SK-N-SH treated with all-trans-retinoic acid at 6 μM for 48 hours (cell line): Measurements from ENCODE around the gene UNC13C.

Experiments
- ATAC-seq: fragments of 200-7000 bp; cut with Tn5 transposase; 3 replicates; pipeline ENCODE4 v1.9.1; 2020; ENCODE audit warnings: mild to moderate bottlenecking, moderate library complexity
- BACH2 ChIP-seq: fragments of 250-450 bp; sonication (Bioruptor Pico); IDR thresholded peaks from 2 replicates; pipeline ENCODE4 v1.9.0; 2021; ENCODE audit warnings: mild to moderate bottlenecking, borderline replicate concordance
- CREB5 ChIP-seq: fragments of 250-450 bp; sonication (Bioruptor Pico); IDR thresholded peaks from 2 replicates; pipeline ENCODE4 v1.5.1; 2020; ENCODE audit warnings: low read depth, mild to moderate bottlenecking, moderate library complexity
- CSDC2 ChIP-seq: fragments of 250-450 bp; sonication (Bioruptor Pico); IDR thresholded peaks from 2 replicates; pipeline ENCODE4 v1.5.0; 2020; ENCODE audit warnings: mild to moderate bottlenecking, moderate library complexity
- ESRRG ChIP-seq: fragments of 250-450 bp; sonication (Bioruptor Pico); IDR thresholded peaks from 2 replicates; pipeline ENCODE4 v1.6.1; 2021; ENCODE audit warnings: mild to moderate bottlenecking
- GLIS3 ChIP-seq: fragments of 250-450 bp; sonication (Bioruptor Pico); IDR thresholded peaks from 2 replicates; pipeline ENCODE4 v1.5.0; 2020; ENCODE audit warnings: mild to moderate bottlenecking, moderate library complexity
- ISL1 ChIP-seq: fragments of 250-450 bp; sonication (Bioruptor Pico); IDR thresholded peaks from 2 replicates; pipeline ENCODE4 v2.1.2; 2022; ENCODE audit warnings: mild to moderate bottlenecking, moderate library complexity
- OSR1 ChIP-seq: fragments of 250-450 bp; sonication (Bioruptor Pico); IDR thresholded peaks from 2 replicates; pipeline ENCODE4 v1.8.0; 2022; ENCODE audit warnings: moderate library complexity, mild to moderate bottlenecking, inconsistent platforms
- POU6F1 ChIP-seq: fragments of 250-450 bp; sonication (Bioruptor Pico); IDR thresholded peaks from 2 replicates; pipeline ENCODE4 v1.8.0; 2021; ENCODE audit warnings: low read depth, mild to moderate bottlenecking, moderate library complexity, borderline replicate concordance
- PPARA ChIP-seq: fragments of 250-450 bp; sonication (Bioruptor Pico); IDR thresholded peaks from 2 replicates; pipeline ENCODE4 v1.5.0; 2020; ENCODE audit warnings: mild to moderate bottlenecking, borderline replicate concordance
- RARB ChIP-seq: fragments of 250-450 bp; sonication (Bioruptor Pico); IDR thresholded peaks from 2 replicates; pipeline ENCODE4 v1.8.0; 2021; ENCODE audit warnings: mild to moderate bottlenecking, moderate library complexity
- SNAI2 ChIP-seq: fragments of 250-450 bp; sonication (Bioruptor Pico); IDR thresholded peaks from 2 replicates; pipeline ENCODE4 v1.5.0; 2020; ENCODE audit warnings: mild to moderate bottlenecking, moderate library complexity
- TCF4 ChIP-seq: fragments of 250-450 bp; sonication (Bioruptor Pico); IDR thresholded peaks from 2 replicates; pipeline ENCODE4 v1.8.0; 2021; ENCODE audit warnings: mild to moderate bottlenecking, moderate library complexity, borderline replicate concordance
- TOX ChIP-seq: fragments of 250-450 bp; sonication (Bioruptor Pico); IDR thresholded peaks from 2 replicates; pipeline ENCODE4 v1.8.0; 2021; ENCODE audit warnings: mild to moderate bottlenecking, moderate library complexity, borderline replicate concordance
- TSHZ2 ChIP-seq: fragments of 250-450 bp; sonication (Bioruptor Pico); IDR thresholded peaks from 2 replicates; pipeline ENCODE4 v1.5.0; 2020; ENCODE audit warnings: mild to moderate bottlenecking, moderate library complexity
- ZC3H10 ChIP-seq: fragments of 250-450 bp; sonication (Bioruptor Pico); IDR thresholded peaks from 2 replicates; pipeline ENCODE4 v1.5.1; 2021; ENCODE audit warnings: mild to moderate bottlenecking, moderate library complexity
- ZFP3 ChIP-seq: fragments of 250-450 bp; sonication (Bioruptor Pico); IDR thresholded peaks from 2 replicates; pipeline ENCODE4 v1.5.0; 2020; ENCODE audit warnings: mild to moderate bottlenecking, moderate library complexity
- ZFP30 ChIP-seq: fragments of 450-650 bp; formaldehyde crosslinking; IDR thresholded peaks from 2 replicates; pipeline ENCODE4 v1.5.0; 2022; ENCODE audit warnings: mild to moderate bottlenecking, moderate library complexity
- ZNF565 ChIP-seq: fragments of 450-650 bp; formaldehyde crosslinking; conservative IDR thresholded peaks from 2 replicates; pipeline ENCODE4 v1.5.0; 2020; ENCODE audit warnings: low read depth, mild to moderate bottlenecking, moderate library complexity
- ZNF70 ChIP-seq: fragments of 450-650 bp; formaldehyde crosslinking; IDR thresholded peaks from 2 replicates; pipeline ENCODE4 v1.5.0; 2020; ENCODE audit warnings: mild to moderate bottlenecking, moderate library complexity
- ZNF8 ChIP-seq: fragments of 450-650 bp; formaldehyde crosslinking; IDR thresholded peaks from 2 replicates; pipeline ENCODE4 v1.5.0; 2020; ENCODE audit warnings: mild to moderate bottlenecking, moderate library complexity

UNC13C gene

GRCh38 chr15:54212635-54213034 is 234.4 kb downstream of the UNC13C start:
- no peak for ATAC-seq
- TF ChIP-seq POU6F1 (CRISPR knock-in tag) = no peak
- TF ChIP-seq ZC3H10 (CRISPR knock-in tag) = no peak
- TF ChIP-seq SNAI2 (CRISPR knock-in tag) = no peak
- no peak for TF ChIP-seq TSHZ2 (CRISPR knock-in tag)
- TF ChIP-seq ISL1 (CRISPR knock-in tag) = no peak
- TF ChIP-seq OSR1 = no peak

GRCh38 chr15:54226455-54226854 is 248.2 kb downstream of the UNC13C start:
- TF ChIP-seq OSR1 (no peak), RARB (no peak), ZNF8 (no peak), CSDC2 (no peak), TCF4 (CRISPR knock-in tag) (no peak), ZNF70 (CRISPR knock-in tag) (no peak), TSHZ2 (CRISPR knock-in tag) (no peak)
- no peak for ATAC-seq

GRCh38 chr15:54227569-54227968 is 249.3 kb downstream of the UNC13C start:
- TF ChIP-seq ZNF565 (CRISPR knock-in tag) (no peak), ESRRG (CRISPR knock-in tag) (no peak), ZFP30 (CRISPR knock-in tag) (no peak), ZNF70 (CRISPR knock-in tag) (no peak), TSHZ2 (CRISPR knock-in tag) (no peak), ZFP3 (no peak), POU6F1 (CRISPR knock-in tag) (no peak)
- no peak for ATAC-seq

- no peak for ATAC-seq
Measured at GRCh38 chr15:54250326-54250725, 272.1 kb downstream of the UNC13C start.

More at GRCh38 chr15:54250326-54250725, 272.1 kb downstream of the UNC13C start:
- TF ChIP-seq RARB (no peak), PPARA (no peak), TOX (CRISPR knock-in tag) (no peak), SNAI2 (CRISPR knock-in tag) (no peak), CREB5 (CRISPR knock-in tag) (no peak), POU6F1 (CRISPR knock-in tag) (no peak), GLIS3 (CRISPR knock-in tag) (no peak), BACH2 (CRISPR knock-in tag) (no peak)
- TF ChIP-seq, all 23 proteins: peak for 0
